Fibroblast of skin of abdomen (primary cell): Measurements from ENCODE around the gene IL3RA.

Experiments
- DNase-seq: peaks from one replicate; pipeline ENCODE4 v3.0.0-alpha.2; 2013

Gene IL3RA

DNA sequence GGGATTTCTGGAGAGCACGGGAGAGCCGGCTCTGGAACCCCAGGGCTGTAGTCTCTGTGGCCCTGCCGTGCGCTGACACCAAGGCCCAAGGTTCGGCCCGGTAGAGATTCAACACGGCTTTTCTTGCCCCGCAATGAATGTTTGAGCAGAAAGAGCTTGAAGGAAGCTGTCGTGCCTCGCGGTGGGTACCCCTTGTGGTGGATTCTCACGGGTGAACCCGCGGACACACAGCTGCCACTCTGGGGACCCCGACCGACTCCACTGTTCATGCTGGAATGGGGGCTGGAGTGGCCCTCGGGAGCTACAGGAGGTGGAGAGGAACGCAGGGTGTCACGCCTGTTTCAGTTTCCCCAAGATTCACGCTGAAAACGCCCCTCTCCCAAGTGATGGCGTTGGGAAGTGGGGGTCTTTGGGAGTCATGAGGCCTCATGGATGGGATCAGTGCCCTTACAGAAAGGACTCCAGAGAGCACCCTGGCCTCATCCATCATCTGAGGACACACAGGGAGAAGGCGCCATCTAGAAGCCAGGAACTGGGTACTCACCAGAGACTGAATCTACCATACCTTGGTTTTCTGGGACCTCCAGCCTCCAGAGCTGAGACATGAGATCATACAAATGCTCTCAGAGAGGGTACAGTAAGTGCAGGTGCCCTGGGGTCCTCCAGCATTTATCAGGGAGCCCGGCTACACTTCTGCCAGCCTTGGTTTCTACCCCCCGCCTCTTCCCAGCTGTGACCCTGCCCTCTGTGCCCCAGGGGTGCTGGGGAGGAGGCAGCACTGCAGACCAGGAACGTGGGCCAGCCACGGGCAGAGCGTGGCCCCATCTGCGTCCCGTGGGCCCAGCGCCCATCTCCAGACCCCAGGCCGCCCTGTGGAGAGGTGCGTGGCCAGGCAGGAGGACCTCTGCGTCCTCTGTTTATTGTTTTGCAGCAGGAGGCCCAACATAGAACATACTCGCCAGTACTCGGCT, 49.0 kb downstream of the IL3RA start:
- DNase-seq: no peak

DNA sequence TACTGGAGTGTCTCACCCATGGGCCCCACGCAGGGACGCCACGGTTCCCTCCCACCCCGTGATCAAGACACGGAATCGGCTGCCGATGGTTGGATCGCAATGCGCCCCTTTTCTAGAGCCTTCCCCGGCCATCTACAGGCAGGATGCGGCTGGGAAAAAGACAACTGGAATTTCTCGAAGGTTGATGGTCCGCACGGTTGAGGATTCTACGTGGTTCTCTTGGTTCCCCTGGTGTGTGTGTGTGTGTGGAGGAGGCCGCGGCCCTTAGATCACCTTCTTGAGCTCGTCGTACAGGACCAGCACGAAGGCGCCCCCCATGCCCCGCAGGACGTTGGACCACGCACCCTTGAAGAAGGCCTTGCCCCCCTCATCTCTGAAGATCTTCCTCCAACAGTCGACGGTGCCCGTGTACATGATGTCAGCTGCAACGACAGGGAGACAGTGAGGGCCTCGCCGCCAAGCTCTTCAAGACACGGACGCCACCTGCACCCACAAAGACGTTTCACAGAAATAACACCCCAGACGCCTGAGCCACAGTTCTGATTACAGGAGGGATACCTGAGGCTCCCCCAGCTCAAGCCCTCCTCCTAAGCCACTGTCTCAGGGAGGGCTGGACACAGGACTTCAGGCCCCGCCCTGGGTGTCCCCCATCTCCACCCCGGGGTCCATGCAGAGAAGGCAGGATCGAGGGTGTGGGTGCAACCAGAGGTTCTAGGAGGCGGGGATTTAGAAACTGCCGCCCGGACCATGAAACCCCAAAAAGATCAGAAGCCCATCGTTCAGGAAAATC, 49.9 kb downstream of the IL3RA start:
- no peak for DNase-seq

DNA sequence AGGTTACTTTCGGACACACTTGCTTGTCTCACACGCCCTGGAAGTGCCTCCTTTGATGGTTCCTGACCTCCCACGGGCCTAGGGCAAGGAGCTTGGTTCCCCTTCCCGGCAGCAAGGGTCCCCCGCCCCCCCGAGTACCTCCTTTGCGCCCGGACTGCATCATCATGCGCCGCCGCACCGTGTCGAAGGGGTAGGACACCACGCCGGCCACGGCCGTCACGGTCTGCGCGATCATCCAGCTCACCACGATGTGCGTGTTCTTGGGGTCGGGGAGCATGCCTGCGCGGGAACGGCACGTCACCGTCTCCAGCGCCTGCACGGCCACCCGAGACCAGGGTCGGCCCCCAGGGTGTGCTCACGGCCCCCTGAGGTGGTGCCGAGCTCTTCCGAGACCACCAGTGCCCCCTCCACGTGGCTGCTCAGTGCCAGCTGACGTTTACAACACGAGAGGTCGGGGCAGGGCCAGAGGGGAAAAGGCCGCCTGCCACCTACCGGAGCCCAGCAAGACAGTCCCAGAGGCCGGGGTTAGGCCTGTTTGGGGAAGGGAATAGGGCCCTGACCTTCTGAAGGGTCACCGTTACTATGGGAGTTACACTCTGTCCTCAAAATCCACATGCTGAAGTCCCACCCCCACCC, 50.7 kb downstream of the IL3RA start:
- DNase-seq: no peak

DNA sequence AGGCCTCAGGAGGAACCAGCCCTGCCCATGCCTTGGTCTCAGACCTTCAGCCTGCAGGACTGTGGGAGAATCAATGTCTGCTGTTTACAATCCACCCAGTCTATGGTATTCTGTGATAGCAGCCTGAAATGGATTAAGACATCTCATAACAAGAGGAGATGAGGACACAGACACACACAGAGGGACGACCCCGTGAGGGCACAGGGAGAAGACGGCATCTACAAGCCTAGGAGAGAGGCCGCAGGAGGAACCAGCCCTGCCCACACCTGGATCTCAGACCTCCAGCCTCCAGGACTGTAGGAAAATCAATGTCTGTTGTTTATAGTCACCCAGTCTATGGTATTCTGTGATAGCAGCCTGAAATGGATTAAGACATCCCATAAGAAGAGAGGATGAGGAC, 52.1 kb downstream of the IL3RA start:
- no peak for DNase-seq

DNA sequence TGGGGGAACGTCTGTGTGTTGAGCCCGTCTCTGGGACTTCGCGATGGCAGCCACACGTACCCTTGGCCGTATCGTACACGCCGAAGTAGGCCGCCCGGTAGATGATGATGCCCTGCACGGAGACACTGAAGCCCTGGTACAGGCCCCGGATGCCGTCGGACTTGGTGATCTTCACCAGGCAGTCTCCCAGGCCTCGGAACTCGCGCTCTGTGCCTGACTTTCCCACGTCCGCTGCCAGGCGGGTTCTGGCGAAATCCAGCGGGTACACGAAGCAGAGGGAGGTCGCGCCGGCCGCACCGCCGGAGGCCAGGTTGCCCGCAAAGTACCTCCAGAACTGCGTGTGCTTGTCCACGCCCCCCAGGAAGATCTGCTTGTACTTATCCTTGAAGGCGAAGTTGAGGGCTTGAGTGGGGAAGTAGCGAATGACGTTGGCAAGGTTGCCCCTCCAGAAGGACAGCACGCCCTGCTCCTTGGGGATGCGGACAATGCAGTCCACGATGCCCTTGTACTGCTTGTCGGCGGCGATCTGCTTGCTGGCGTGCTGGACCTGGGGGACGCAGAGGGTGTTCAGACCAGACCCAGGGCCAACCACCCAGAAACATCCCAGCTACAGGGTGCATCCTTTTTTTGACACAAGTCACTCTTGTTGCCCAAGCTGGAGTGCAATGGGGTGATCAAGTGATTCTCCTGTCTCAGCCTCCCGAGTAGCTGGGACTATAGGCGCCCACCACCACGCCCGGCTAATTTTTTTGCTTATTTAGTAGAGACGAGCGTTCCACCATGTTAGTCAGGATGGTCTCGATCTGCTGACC, 52.8 kb downstream of the IL3RA start:
- no peak for DNase-seq

DNA sequence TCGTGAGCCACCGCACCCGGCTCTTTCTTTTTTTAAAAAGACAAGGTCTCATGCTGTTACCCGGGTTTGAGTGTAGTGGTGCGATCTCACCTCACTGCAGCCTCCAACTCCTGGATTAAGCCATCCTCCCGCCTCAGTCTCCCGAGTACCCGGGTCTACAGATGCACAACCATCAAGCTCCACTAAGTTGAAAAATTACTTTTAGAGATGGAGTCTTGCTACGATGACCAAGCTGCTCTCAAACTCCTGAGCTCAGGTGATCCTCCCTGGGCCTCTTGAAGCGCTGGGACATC, 53.4 kb downstream of the IL3RA start:
- DNase-seq: no peak

DNA sequence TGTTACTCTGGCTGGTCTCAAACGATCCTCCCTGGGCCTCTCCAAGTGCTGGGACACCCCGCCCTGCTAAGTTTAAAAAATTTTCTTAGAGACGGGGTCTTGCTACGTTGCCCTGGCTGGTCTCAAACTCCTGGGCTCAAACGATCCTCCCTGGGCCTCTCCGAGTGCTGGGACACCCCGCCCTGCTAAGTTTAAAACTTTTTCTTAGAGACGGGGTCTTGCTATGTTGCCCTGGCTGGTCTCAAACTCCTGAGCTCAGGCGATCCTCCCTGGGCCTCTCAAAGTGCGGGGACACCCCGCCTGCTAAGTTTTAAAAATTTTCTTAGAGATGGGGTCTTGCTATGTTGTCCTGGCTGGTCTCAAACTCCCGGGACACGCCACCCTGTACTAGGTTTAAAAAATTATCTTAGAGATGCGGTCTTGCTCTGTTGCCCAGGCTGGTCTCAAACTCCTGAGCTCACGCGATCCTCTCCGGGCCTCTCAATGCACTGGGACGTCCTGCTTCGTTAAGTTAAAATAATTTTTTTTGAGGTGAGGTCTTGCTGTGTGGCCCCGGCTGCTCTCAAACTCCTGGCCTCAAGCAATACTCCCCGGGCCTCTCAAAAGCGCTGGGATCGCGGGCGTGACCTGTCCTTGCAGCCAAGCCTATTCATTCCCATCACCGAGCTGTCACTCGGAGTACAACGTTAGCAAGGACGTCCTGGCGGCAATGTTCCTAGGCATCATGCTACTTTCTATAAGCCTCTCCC, 54.2 kb downstream of the IL3RA start:
- DNase-seq: no peak

DNA sequence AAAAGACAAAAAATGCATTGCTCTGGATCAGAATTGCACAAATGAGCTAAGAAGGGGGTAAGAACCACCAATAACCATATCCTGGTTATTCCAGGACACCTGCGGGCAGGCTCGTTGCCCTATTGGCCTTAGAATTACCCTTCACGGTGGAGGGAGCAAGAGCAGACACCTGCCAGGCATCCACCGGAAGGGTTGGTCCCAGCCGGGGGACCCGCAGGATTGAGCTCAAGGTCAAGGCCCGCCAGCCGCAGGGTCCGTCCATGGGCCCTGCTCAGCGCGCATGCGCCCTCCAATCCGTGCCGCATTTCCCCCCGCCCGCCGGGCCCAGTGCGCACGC, 54.8 kb downstream of the IL3RA start:
- DNase-seq: no peak

DNA sequence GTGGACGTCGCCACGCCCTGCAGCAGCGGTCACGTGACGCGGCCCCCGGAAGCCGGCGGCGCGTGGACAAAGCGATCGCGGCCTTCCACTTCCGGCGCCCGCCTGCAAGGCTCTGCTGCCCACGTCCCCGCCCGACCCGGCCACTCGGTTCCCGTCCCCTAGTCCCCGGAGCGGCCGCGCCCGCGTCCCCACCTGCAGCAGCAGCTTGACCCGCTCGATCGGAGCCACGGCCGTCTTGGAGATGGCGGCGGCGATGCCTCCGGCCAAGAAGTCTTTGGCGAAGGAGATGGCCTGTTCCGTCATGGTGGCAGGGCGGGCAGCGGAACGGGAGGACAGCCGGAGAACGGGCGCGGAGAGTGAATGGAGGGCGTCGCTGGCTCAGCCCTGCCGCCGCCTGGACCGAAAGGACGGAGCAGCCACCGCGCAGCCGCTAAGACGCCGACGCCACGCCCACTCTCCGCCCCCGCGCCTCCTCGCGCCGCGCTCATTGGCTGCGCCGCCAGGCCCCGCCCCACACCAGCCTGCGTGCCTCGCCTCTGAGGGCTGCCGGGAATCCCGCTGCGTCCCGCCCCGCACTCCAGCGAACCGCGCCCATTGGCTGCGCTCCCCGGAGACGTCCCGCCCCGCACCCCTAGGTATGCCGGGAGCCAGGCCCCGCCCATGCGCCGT, 55.3 kb downstream of the IL3RA start, which contains the start of gene SLC25A6:
Gene SLC25A6, minus strand, starts transcription at position 407 of the 669 bp plus-strand sequence. Its CDS starts 104 bp downstream, at position 303.
- DNase-seq: peak; percentile 98

DNA sequence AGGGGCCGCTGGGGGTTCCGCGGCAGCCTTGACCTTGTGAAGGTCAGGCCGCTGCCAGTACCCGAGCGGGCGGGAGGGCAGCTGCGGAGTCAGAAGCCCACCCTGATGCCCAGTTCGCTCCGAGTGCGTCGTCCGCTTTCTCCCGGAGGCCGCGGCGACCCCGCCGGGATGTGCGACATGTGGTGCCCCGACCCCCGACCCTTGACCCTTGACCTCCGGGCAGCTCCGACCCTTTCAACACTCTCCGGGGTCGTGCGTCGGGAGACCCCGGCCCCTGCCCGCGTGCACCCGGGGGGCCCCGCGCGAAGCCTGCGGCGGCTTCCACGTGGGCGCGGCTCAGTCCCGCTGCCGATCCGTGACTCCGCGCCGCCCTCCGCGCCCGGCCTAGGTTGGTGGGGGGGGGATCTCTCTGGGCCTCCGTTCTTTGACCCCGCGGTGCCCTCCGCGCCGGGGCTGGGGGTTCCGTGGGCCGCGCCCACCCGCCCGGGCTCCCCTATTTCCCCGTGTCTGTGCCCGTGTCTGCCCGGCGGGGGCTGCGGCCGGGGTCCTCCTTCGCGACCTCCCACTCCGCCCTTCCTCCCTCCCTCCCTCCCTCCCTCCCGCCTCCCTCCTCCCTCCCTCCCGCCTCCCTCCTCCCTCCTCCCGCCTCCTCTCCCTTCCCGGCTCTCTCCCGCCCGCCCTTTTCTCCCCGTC, 55.9 kb downstream of the IL3RA start:
- DNase-seq: peak; percentile 79

DNA sequence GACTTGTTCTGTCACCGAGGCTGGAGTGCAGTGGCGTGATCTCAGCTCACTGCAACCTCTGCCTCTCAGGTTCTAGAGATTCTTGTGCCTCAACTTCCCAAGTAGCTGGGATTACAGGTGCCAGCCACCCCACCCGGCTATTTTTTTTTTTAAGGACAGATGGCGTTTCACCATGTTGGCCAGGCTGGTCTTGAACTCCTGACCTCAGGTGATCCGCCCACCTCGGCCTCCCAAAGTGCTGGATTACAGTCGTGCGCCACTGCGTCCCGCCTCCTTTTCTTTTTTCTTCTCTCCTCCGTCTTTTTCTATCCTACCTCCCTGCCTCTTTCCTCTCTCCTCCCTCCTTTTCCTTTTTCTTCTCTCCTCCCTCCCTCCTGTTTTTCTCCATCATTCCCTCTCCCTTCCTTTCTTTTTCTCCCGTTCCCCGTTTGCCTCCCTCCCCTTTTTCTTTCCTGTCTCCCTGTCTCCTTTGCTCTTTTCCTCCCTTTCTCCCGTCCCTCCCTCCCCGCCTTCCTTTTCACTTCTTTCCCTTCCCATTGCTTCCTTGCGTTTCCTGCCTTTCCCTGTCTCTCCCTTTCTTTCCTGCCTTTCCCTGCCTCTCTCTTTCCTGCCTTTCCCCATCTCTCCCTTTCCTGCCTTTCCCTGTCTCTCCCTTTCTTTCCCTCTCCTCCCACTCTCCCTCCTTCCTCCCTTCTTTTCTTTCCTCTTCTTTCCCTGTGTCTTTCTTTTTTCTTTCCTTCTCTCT, 57.5 kb downstream of the IL3RA start:
- DNase-seq: no peak

DNA sequence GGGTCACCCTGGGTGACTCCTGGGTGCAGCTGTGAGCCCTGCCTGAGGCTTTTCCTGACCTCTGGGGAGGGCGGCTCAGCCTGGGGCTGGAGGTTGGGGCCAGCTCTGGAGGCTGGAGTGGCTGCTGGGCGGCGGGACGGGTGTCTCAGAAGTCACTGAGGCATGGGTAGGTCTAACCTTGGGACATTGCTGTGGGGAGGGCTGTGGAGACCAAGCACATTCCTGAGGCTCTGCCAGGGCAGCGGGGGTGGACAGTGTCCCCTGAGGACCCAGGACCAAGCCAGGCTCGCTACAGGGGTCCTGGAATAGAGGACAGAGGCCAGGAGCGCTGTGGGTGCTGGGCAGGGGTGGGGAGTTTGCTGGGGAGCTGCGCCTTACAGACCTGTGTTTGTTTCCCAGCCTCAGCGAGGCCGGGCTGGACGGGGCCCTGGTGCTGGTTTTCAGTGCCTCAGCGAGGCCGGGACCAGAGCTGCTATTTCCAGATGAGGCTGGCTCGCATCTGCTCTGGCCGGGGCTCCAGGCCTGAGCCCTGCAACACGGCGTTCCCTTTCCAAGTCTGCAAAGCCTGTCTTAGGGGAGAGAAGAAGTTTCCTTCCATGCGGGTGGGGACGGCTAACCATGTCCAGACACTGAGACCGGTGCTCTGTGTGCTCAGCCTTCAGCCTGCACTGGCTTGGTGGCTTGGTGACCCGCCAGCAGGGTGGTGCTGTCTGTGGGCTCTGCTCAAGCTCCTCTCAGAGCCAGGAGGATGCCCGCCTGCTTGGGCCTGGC, 58.3 kb downstream of the IL3RA start:
- no peak for DNase-seq

DNA sequence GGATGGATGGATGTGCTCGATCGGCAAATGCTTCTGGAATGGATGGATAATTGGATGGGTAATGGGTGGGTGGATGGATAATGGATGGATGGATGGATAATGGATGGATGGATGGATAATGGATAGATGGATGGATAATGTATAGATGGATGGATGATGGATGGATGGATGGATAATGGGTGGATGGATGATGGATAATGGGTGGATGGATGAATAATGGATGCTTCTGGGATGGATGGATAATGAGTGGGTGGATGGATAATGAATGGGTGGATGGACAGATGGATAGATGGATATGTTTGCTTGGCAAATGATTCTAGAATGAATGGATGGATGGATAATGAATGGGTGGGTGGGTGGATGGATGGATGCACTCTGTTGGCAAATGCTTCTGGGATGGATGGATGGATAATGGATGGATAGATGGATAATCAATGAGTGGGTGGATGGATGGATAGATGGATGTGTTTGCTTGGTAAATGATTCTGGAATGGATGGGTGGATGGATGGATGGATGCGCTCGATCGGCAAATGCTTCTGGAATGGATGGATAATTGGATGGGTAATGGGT, 59.1 kb downstream of the IL3RA start:
- DNase-seq: no peak

DNA sequence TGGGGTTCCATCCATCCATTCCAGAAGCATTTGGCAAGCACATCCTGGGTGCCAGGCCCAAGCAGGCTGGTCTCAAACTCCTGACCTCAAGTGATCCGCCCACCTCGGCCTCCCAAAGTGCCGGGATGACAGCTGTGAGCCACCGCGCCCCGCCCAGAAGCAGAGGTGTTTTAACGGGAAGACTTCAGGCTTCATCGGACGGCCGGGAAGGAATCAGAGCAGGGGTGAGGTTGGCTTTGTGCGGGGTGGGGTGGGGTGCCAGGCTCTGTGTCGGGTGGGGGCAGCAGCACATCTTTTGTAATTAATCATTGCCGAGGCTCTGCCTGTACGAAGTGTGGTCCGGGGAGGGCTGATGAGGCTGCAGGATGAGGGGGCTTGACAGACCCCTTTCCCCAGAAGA, 60.4 kb downstream of the IL3RA start:
- no peak for DNase-seq

DNA sequence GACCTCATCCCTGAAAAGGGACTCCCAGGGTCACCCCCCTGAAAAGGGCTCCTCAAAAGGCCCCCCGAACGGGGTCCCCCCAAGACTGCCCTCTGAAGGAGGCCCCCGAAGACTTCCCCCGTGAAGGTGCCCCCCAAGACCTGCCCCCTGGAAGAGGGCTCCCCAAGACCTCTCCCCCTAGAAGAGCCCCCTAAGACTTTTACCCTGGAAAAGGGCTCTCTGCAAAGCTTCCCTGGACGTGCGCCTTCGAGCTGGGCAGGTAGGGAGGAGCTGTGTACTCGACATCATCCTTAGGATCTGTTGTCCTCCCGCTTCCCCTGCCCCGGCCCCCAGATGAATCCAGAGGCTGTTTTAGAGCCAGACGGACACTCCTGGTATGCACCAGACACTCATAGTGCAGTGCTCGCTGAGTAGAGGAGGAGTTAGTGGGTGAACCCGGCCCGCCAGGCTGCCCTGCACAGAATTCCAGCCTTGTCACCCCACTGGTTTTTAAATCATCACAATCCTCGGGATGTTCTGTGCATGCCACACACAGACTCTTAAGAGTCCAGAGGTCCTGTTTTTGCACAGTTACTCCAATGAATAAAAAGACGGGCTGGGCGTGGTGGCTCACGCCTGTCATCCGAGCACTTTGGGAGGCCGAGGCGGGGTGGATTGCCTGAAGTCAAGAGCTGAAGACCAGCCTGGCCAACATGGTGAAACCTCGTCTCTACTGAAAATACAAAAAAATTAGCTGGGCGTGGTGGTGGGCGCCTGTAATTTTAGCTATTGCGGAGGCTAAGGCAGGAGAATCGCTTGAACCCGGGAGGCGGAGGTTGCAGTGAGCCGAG, 61.1 kb downstream of the IL3RA start:
- DNase-seq: no peak

DNA sequence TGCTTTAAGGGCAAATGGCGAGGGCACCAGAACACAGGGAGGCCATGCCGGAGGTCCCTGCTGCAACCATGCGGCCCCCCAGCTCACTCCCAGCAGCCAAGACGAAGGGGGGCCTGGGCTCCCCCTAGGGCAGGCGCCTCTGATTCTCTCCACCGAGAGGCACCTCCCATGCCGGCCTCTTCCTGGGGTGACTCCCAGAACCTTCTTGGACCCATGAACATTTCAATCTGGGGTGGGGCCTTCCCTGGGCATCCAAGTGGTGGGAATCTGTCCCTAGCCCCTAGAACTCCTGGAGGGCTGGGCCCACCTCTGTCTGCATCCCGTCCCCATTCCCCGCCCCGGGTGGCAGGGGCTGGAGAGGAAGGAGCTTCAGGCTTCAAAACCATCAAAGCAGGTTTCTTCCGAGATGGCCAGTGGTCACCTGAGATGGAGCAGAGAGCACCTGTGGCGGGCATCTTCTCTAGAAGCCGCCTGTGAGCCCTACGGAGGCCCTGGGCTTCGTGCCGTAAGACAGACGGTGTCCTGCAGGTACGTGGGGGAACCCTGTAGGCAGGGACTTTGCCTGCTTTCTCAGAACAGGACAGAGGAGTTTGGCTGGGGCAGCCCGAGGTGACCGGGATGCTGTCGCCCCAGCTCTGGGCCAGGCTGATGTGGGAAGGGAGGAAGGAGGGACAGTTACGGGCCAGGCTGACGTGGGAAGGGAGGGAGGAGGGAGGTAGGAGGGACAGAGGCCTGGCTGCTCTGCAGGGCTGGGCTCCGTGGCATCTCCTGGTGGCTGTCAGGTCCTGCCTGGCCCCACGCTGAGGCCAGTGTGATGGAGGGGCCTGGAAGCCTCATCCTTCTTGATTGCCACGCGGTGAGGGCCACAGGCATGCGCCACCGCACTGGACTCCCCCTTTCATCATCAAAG, 62.1 kb downstream of the IL3RA start:
- DNase-seq: no peak

DNA sequence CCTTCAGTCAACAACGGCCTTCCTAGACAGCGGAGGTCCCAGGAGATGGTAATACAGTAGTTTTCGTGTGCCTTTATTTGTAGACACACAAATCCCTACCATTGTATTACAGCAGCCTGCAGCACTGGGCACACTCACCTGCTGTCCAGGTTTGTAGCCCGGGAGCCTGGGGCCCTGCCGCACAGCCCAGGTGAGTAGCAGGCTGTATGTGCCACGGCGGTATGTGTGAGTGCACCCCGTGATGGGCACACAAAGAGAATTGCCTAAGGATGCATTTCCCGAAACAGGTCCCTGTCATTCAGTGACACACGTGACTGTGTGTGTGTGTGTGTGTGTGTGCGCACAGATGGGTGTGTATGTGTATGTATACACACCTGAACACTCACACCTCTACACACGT, 63.5 kb downstream of the IL3RA start:
- no peak for DNase-seq
